ENCODE results near the gene CKAP2L. TPM values are rescaled to one million over a fixed set of nuclear protein-coding genes. Genes with fewer than 3 reads are reported as not detected.

The CKAP2L gene
- total and polyA plus RNA-seq, 2 donors (not counting 1 experiment from before 2014, with no cell fraction given) = 3.0 to 4.4 TPM

- H3K27me3 ChIP-seq (ENCODE audit: control insufficient read depth, insufficient read depth, low read length) = no peaks in the 10 kb centered on the region
- H3K4me1 ChIP-seq (ENCODE audit: control insufficient read depth, extremely low read depth, insufficient read depth, low read length) = peaks cover 2% of the 10 kb centered on the region
- no peak overlapping the region for H3K4me3 ChIP-seq (replicated peaks in 1 of 4; ENCODE audit: control extremely low read depth in 1 of 4, insufficient read depth in 1 of 4, low read depth in 3 of 4, low read length in 4 of 4)
- H3K27ac ChIP-seq (ENCODE audit: insufficient read depth, low read length) = no peak overlapping the region
- no peaks in the 10 kb centered on the region for H3K36me3 ChIP-seq (ENCODE audit: control insufficient read depth, insufficient read depth, low read length)
- H2AFZ ChIP-seq (ENCODE audit: low read length) = no peak overlapping the region
- no peaks in the 10 kb centered on the region for H3K9me3 ChIP-seq (ENCODE audit: control insufficient read depth, insufficient read depth, low read depth, low read length)
- no peak for TF ChIP-seq EZH2 (IDR thresholded peaks at IDR 0.05; ENCODE audit: low read length, missing control alignments)
- TF ChIP-seq CTCF (conservative IDR thresholded peaks at IDR 0.05 in 1 of 2, IDR thresholded peaks at IDR 0.05 in 1 of 2; ENCODE audit: low read depth in 1 of 2, low read length in 2 of 2) = no peak
- DNase-seq (ENCODE audit: low read depth in 2 of 2) = no peak
- H3K79me2 ChIP-seq (ENCODE audit: control insufficient read depth, insufficient read depth, low read length) = no peaks in the 10 kb centered on the region
- H3K9ac ChIP-seq (ENCODE audit: insufficient read depth, low read length) = no peak overlapping the region
- H4K20me1 ChIP-seq (ENCODE audit: control insufficient read depth, extremely low read depth, insufficient read depth, low read length) = no peaks in the 10 kb centered on the region
- H3K4me2 ChIP-seq (ENCODE audit: extremely low read depth, insufficient read depth, low read length) = no peak overlapping the region
Observed at GRCh38 chr2:112728378-112729175, 35.8 kb downstream of the CKAP2L start.

GRCh38 chr2:112728029-112728362 lies 36.4 kb downstream of the CKAP2L start:
- no peak for DNase-seq (ENCODE audit: low read depth in 2 of 2)
- Histone ChIP-seq H2AFZ (ENCODE audit: low read length) (no peak overlapping the region), H3K36me3 (ENCODE audit: control insufficient read depth, insufficient read depth, low read length) (no peaks in the 10 kb centered on the region)

More at GRCh38 chr2:112728029-112728362, 36.4 kb downstream of the CKAP2L start:
- Histone ChIP-seq H3K4me2 (ENCODE audit: extremely low read depth, insufficient read depth, low read length) (no peak overlapping the region), H3K79me2 (ENCODE audit: control insufficient read depth, insufficient read depth, low read length) (no peaks in the 10 kb centered on the region), H3K27me3 (ENCODE audit: control insufficient read depth, insufficient read depth, low read length) (no peaks in the 10 kb centered on the region), H3K9me3 (ENCODE audit: control insufficient read depth, insufficient read depth, low read depth, low read length) (no peaks in the 10 kb centered on the region), H3K9ac (ENCODE audit: insufficient read depth, low read length) (no peak overlapping the region), H3K27ac (ENCODE audit: insufficient read depth, low read length) (no peak overlapping the region), H3K4me1 (ENCODE audit: control insufficient read depth, extremely low read depth, insufficient read depth, low read length) (peaks cover 2% of the 10 kb centered on the region), H3K4me3 (replicated peaks in 1 of 4; ENCODE audit: control extremely low read depth in 1 of 4, insufficient read depth in 1 of 4, low read depth in 3 of 4, low read length in 4 of 4) (no peak overlapping the region), H4K20me1 (ENCODE audit: control insufficient read depth, extremely low read depth, insufficient read depth, low read length) (no peaks in the 10 kb centered on the region)
- no peak for TF ChIP-seq EZH2 (IDR thresholded peaks at IDR 0.05; ENCODE audit: low read length, missing control alignments)
- no peak for TF ChIP-seq CTCF (conservative IDR thresholded peaks at IDR 0.05 in 1 of 2, IDR thresholded peaks at IDR 0.05 in 1 of 2; ENCODE audit: low read depth in 1 of 2, low read length in 2 of 2)
